ENCODE results near the gene CDH22. TPM values are rescaled to one million over a fixed set of nuclear protein-coding genes. Genes with fewer than 3 reads are reported as not detected.

The CDH22 gene
- total and polyA plus RNA-seq, 2 donors from 2014 or later, result 0.19 to 1.6 TPM

- H3K27me3 ChIP-seq (ENCODE audit: control insufficient read depth, insufficient read depth, low read length), result peaks cover 14% of the 10 kb centered on the region
- no peak overlapping the region for H3K4me3 ChIP-seq (ENCODE audit: low read length in 3 of 3)
- H3K4me1 ChIP-seq (ENCODE audit: control insufficient read depth in 2 of 3, insufficient read depth in 2 of 3, low read depth in 1 of 3, low read length in 3 of 3), result no peaks in the 10 kb centered on the region
- H3K36me3 ChIP-seq (ENCODE audit: control insufficient read depth in 2 of 3, insufficient read depth in 3 of 3, low read length in 3 of 3), result no peaks in the 10 kb centered on the region
- no peak overlapping the region for H3K27ac ChIP-seq (ENCODE audit: low read depth in 2 of 2, low read length in 2 of 2)
- FAIRE-seq (no peak), DNase-seq (no peak)
- TF ChIP-seq CTCF (IDR thresholded peaks at IDR 0.05; ENCODE audit: borderline replicate concordance, extremely low read depth, insufficient read depth), result no peak
- H3K9me3 ChIP-seq (ENCODE audit: control insufficient read depth in 2 of 3, insufficient read depth in 1 of 3, low read length in 3 of 3), result no peaks in the 10 kb centered on the region
- no peak overlapping the region for H3K9ac ChIP-seq (ENCODE audit: low read length in 3 of 3)
- intact Hi-C loops (cut with DNase I), result no loop called here
Measured at GRCh38 chr20:46173652-46174468, 134.4 kb downstream of the CDH22 start.

- Histone ChIP-seq H3K9ac (ENCODE audit: low read length in 3 of 3) (no peak overlapping the region), H3K27me3 (ENCODE audit: control insufficient read depth, insufficient read depth, low read length) (peaks cover 14% of the 10 kb centered on the region), H3K9me3 (ENCODE audit: control insufficient read depth in 2 of 3, insufficient read depth in 1 of 3, low read length in 3 of 3) (no peaks in the 10 kb centered on the region), H3K4me3 (ENCODE audit: low read length in 3 of 3) (no peak overlapping the region), H3K36me3 (ENCODE audit: control insufficient read depth in 2 of 3, insufficient read depth in 3 of 3, low read length in 3 of 3) (no peaks in the 10 kb centered on the region), H3K27ac (ENCODE audit: low read depth in 2 of 2, low read length in 2 of 2) (no peak overlapping the region), H3K4me1 (ENCODE audit: control insufficient read depth in 2 of 3, insufficient read depth in 2 of 3, low read depth in 1 of 3, low read length in 3 of 3) (no peaks in the 10 kb centered on the region)
- no peak for TF ChIP-seq CTCF (IDR thresholded peaks at IDR 0.05; ENCODE audit: borderline replicate concordance, extremely low read depth, insufficient read depth)
- DNase-seq (no peak), FAIRE-seq (no peak)
- intact Hi-C loops (cut with DNase I), result no loop called here
Measured at GRCh38 chr20:46172961-46173536, 135.2 kb downstream of the CDH22 start.

GRCh38 chr20:46172455-46172854 lies 135.8 kb downstream of the CDH22 start:
- intact Hi-C loops (cut with DNase I), result no loop called here
- Histone ChIP-seq H3K4me1 (ENCODE audit: control insufficient read depth in 2 of 3, insufficient read depth in 2 of 3, low read depth in 1 of 3, low read length in 3 of 3) (no peaks in the 10 kb centered on the region), H3K27ac (ENCODE audit: low read depth in 2 of 2, low read length in 2 of 2) (no peak overlapping the region), H3K4me3 (ENCODE audit: low read length in 3 of 3) (no peak overlapping the region), H3K9ac (ENCODE audit: low read length in 3 of 3) (no peak overlapping the region), H3K9me3 (ENCODE audit: control insufficient read depth in 2 of 3, insufficient read depth in 1 of 3, low read length in 3 of 3) (no peaks in the 10 kb centered on the region), H3K36me3 (ENCODE audit: control insufficient read depth in 2 of 3, insufficient read depth in 3 of 3, low read length in 3 of 3) (no peaks in the 10 kb centered on the region), H3K27me3 (ENCODE audit: control insufficient read depth, insufficient read depth, low read length) (peaks cover 14% of the 10 kb centered on the region)
- no peak for DNase-seq
- no peak for FAIRE-seq
- TF ChIP-seq CTCF (IDR thresholded peaks at IDR 0.05; ENCODE audit: borderline replicate concordance, extremely low read depth, insufficient read depth), result no peak
